ENCODE data around the gene MOGAT1.
"Not testable (repeated sequence)": the region's sequence is repeated elsewhere in the genome, so short reads cannot be mapped to it uniquely, and the experiment has no call there.

MOGAT1 gene

GRCh38 chr2:222713002-222713401, 41.5 kb downstream of the MOGAT1 start:
- in situ Hi-C loops (cut with MboI; ENCODE audit: low sequenced_read_pairs, unreplicated experiment) = no loop called here

GRCh38 chr2:222714361-222715241, 43.1 kb downstream of the MOGAT1 start:
- in situ Hi-C loops (cut with MboI; ENCODE audit: low sequenced_read_pairs, unreplicated experiment) = no loop called here
- no peak for DNase-seq (ENCODE audit: low spot score)
- no peak for TF ChIP-seq CTCF (IDR thresholded peaks at IDR 0.05; ENCODE audit: borderline replicate concordance, control extremely low read depth, extremely low read depth, insufficient read depth, missing control alignments)

More at GRCh38 chr2:222713002-222713401, 41.5 kb downstream of the MOGAT1 start:
- no peak for DNase-seq (ENCODE audit: low spot score)
- no peak for TF ChIP-seq CTCF (IDR thresholded peaks at IDR 0.05; ENCODE audit: borderline replicate concordance, control extremely low read depth, extremely low read depth, insufficient read depth, missing control alignments)

GRCh38 chr2:222715742-222716141, 44.3 kb downstream of the MOGAT1 start:
- no peak for TF ChIP-seq CTCF (IDR thresholded peaks at IDR 0.05; ENCODE audit: borderline replicate concordance, control extremely low read depth, extremely low read depth, insufficient read depth, missing control alignments)
- in situ Hi-C loops (cut with MboI; ENCODE audit: low sequenced_read_pairs, unreplicated experiment) = no loop called here
- DNase-seq (ENCODE audit: low spot score) = no peak

- DNase-seq (ENCODE audit: low spot score); in situ Hi-C loops (cut with MboI; ENCODE audit: low sequenced_read_pairs, unreplicated experiment): not testable (repeated sequence)
These were observed 48.3 kb downstream of the MOGAT1 start for GRCh38 chr2:222719787-222720186.

GRCh38 chr2:222721597-222721996, 50.1 kb downstream of the MOGAT1 start:
- DNase-seq (ENCODE audit: low spot score); in situ Hi-C loops (cut with MboI; ENCODE audit: low sequenced_read_pairs, unreplicated experiment): not testable (repeated sequence)

GRCh38 chr2:222722327-222722946, 51.0 kb downstream of the MOGAT1 start:
- DNase-seq (ENCODE audit: low spot score) = peak; percentile 68
- no peak for TF ChIP-seq CTCF (IDR thresholded peaks at IDR 0.05; ENCODE audit: borderline replicate concordance, control extremely low read depth, extremely low read depth, insufficient read depth, missing control alignments)
- in situ Hi-C loops (cut with MboI; ENCODE audit: low sequenced_read_pairs, unreplicated experiment) = no loop called here

- in situ Hi-C loops (cut with MboI; ENCODE audit: low sequenced_read_pairs, unreplicated experiment) = no loop called here
- no peak for DNase-seq (ENCODE audit: low spot score)
- TF ChIP-seq CTCF (IDR thresholded peaks at IDR 0.05; ENCODE audit: borderline replicate concordance, control extremely low read depth, extremely low read depth, insufficient read depth, missing control alignments) = no peak
These were observed 52.8 kb downstream of the MOGAT1 start for GRCh38 chr2:222724208-222724607.
